ENCODE results near the gene KCNJ12. TPM values are rescaled to one million over a fixed set of nuclear protein-coding genes. Genes with fewer than 3 reads are reported as not detected.
A peak's percentile ranks its signal among the peaks of the same experiment; 100 is the strongest.

KCNJ12 gene
- total and polyA plus RNA-seq, 12 donors: 0.39 to 3.9 (median 0.97) TPM

DNA sequence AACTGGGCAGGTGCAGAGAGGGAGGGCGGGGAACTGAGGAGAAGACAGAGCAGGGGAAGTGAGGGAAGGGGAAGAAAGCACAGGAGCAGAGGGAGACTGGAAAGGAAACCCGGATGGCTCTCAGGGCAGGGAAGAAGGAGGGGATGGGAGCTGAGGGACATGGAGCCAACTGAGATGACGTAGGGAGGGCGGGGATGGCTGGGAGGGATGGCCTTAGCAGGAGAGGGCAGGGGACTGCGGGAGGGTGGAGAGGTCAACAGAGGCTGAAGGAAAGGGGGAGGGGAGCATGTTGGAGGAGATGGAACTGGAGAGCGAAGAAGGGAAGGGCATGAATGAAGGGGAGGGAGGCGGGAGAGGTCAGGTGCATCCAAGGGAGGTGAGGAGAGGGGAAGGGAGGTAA is 81.9 kb downstream of the KCNJ12 start:
- peak in 1 of 7 donors; percentile 39 for DNase-seq
- Histone ChIP-seq H3K27me3 (no peaks in the 10 kb centered on the region), H3K36me3 (replicated peaks in 1 of 2) (no peaks in the 10 kb centered on the region), H3K4me3 (no peak overlapping the region), H3K27ac (no peak overlapping the region), H3K9me3 (replicated peaks in 1 of 3) (no peaks in the 10 kb centered on the region), H3K4me1 (replicated peaks in 1 of 2) (no peaks in the 10 kb centered on the region)
- 43 to 62% (median 57%) methylated on average over 7 of the region's 7 CpGs for WGBS, 4 donors
- intact Hi-C loops (cut with DNase I): loop anchor here (2.0 to 5.0 kb wide), 2 partner anchors 54 to 55 kb away; no protein-coding TSS in a partner anchor
- TF ChIP-seq POLR2A (IDR thresholded peaks at IDR 0.05): no peak
- TF ChIP-seq, protein P1, sequence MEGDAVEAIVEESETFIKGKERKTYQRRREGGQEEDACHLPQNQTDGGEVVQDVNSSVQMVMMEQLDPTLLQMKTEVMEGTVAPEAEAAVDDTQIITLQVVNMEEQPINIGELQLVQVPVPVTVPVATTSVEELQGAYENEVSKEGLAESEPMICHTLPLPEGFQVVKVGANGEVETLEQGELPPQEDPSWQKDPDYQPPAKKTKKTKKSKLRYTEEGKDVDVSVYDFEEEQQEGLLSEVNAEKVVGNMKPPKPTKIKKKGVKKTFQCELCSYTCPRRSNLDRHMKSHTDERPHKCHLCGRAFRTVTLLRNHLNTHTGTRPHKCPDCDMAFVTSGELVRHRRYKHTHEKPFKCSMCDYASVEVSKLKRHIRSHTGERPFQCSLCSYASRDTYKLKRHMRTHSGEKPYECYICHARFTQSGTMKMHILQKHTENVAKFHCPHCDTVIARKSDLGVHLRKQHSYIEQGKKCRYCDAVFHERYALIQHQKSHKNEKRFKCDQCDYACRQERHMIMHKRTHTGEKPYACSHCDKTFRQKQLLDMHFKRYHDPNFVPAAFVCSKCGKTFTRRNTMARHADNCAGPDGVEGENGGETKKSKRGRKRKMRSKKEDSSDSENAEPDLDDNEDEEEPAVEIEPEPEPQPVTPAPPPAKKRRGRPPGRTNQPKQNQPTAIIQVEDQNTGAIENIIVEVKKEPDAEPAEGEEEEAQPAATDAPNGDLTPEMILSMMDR (IDR thresholded peaks at IDR 0.05): no peak

- TF ChIP-seq, protein P1 (IDR thresholded peaks at IDR 0.05): no peak
- TF ChIP-seq POLR2A (IDR thresholded peaks at IDR 0.05): no peak
- Histone ChIP-seq H3K4me1 (replicated peaks in 1 of 2) (no peaks in the 10 kb centered on the region), H3K9me3 (replicated peaks in 1 of 3) (no peaks in the 10 kb centered on the region), H3K36me3 (replicated peaks in 1 of 2) (no peaks in the 10 kb centered on the region), H3K27ac (no peak overlapping the region), H3K4me3 (no peak overlapping the region), H3K27me3 (no peaks in the 10 kb centered on the region)
- DNase-seq: peak in 1 of 7 donors; percentile 39
- 67 to 79% (median 73%) methylated on average over 7 to 8 of the region's 8 CpGs for WGBS, 4 donors
- intact Hi-C loops (cut with DNase I): loop anchor here (2.0 to 5.0 kb wide), 2 partner anchors 53 kb away; no protein-coding TSS in a partner anchor
Measured at GRCh38 chr17:21459536-21459935, 83.4 kb downstream of the KCNJ12 start.

DNA sequence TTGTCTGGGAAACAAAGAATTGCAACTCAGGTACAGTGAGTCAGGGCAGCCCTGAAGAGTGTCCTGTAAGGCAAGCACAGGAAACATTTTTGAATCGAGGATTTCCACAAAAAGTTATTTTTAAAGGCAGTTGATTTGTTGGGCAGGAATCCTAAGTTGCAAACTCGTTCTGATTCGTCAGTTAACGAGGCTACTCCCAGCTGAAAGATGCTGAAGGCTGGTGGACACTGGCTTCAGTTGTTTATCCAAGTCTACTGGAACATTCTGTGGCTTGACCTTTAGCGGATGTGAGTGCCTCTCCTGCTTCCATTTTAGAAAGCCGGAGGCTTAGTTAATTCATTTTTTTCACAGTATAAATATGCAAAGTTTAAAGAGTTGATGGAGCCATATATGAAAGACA is 84.2 kb downstream of the KCNJ12 start:
- Histone ChIP-seq H3K9me3 (replicated peaks in 1 of 3) (no peaks in the 10 kb centered on the region), H3K36me3 (replicated peaks in 1 of 2) (no peaks in the 10 kb centered on the region), H3K4me3 (no peak overlapping the region), H3K27me3 (no peaks in the 10 kb centered on the region), H3K27ac (no peak overlapping the region), H3K4me1 (replicated peaks in 1 of 2) (no peaks in the 10 kb centered on the region)
- peak in 2 of 7 donors; percentile 8 to 50 for DNase-seq
- intact Hi-C loops (cut with DNase I): no loop called here
- TF ChIP-seq, protein P1 (IDR thresholded peaks at IDR 0.05): no peak
- no peak for TF ChIP-seq POLR2A (IDR thresholded peaks at IDR 0.05)
- 44 to 61% (median 51%) methylated on average over 6 of the region's 6 CpGs for WGBS, 4 donors

- H3K4me1 ChIP-seq (replicated peaks in 1 of 2): no peaks in the 10 kb centered on the region
- no peaks in the 10 kb centered on the region for H3K36me3 ChIP-seq (replicated peaks in 1 of 2)
- H3K27ac ChIP-seq: no peak overlapping the region
- TF ChIP-seq, protein P1 (IDR thresholded peaks at IDR 0.05): no peak
- TF ChIP-seq POLR2A (IDR thresholded peaks at IDR 0.05): no peak
- no peak overlapping the region for H3K4me3 ChIP-seq
- intact Hi-C loops (cut with DNase I): no loop called here
- no peaks in the 10 kb centered on the region for H3K9me3 ChIP-seq (replicated peaks in 1 of 3)
- DNase-seq: peak in 1 of 7 donors; percentile 34
- H3K27me3 ChIP-seq: no peaks in the 10 kb centered on the region
- 82 to 91% (median 87%) methylated on average over 8 of the region's 8 CpGs for WGBS, 4 donors
Measured at GRCh38 chr17:21462237-21462636, 86.1 kb downstream of the KCNJ12 start.

All from adrenal gland (tissue), 12 donors.